K562 (cell line): Measurements from ENCODE around the gene KLKB1. TPM values are rescaled to one million over a fixed set of nuclear protein-coding genes. Genes with fewer than 3 reads are reported as not detected.

Experiments
- NFIC ChIP-seq: fragments of 450-650 bp; IDR thresholded peaks from 2 replicates; pipeline ENCODE4 v1.6.1; 2017; ENCODE audit warnings: mild to moderate bottlenecking, inconsistent platforms
- RNF2 ChIP-seq: sonication (generic); IDR thresholded peaks from 2 replicates; pipeline ENCODE4 v1.6.1; 2016
- SMAD1 ChIP-seq: fragments of 150-350 bp; IDR thresholded peaks from 2 replicates; pipeline ENCODE4 v1.6.1; 2014; ENCODE audit warnings: low read length, low read depth; ENCODE audit not compliant: partially characterized antibody
- SMARCB1 ChIP-seq: IDR thresholded peaks from 2 replicates; pipeline ENCODE4 v1.6.1; 2011; ENCODE audit warnings: improper control_type of control experiment, low read depth; ENCODE audit not compliant: insufficient read length
- TCF3 ChIP-seq: sonication (generic); formaldehyde crosslinking; IDR thresholded peaks from 2 replicates; pipeline ENCODE4 v1.4.0; 2020; ENCODE audit warnings: mild to moderate bottlenecking, missing genetic modification reagents
- TEAD4 ChIP-seq, 2 experiments: sonication (generic) in 1 of 2; formaldehyde crosslinking in 1 of 2; IDR thresholded peaks; 2 replicates each; pipeline versions ENCODE4 v1.6.1 to v1.8.0; 2012 to 2022; ENCODE audit warnings: borderline replicate concordance in 1 of 2, inconsistent platforms in 1 of 2, low read length in 1 of 2, mild to moderate bottlenecking in 1 of 2, missing genetic modification reagents in 1 of 2
- polyA plus RNA-seq, 8 experiments: library from polyadenylated mRNA; depleted of rRNA in 4 of 8; stranded (reverse) in 5 of 8; unstranded in 3 of 8; fragments of >200 nt; fragmentation: Nextera tagmentation in 2 of 8; fragmentation: Illumina TruSeq in 1 of 8; extraction: Ambion mirVana in 2 of 8; extraction: Trizol in 1 of 8; gene quantifications; 2 replicates each; pipeline versions ENCODE4 v1.2.1 to v1.2.3, GENCODE V29; 2011 to 2014; ENCODE audit warnings: inconsistent platforms in 1 of 8, missing spikeins in 1 of 8
- total RNA-seq, 7 experiments: library from RNA; depleted of rRNA in 6 of 7; stranded (reverse); fragments of >200 nt in 6 of 7; fragmentation: Illumina TruSeq in 2 of 7; extraction: Trizol in 2 of 7; gene quantifications; 2 replicates each; pipeline versions ENCODE4 v1.2.1 to v1.2.3, GENCODE V29; 2011 to 2021; ENCODE audit warnings: low replicate concordance in 1 of 7
- TF ChIP-seq, protein P1 (sequence below), 2 experiments: fragments of 450-650 bp; formaldehyde crosslinking in 1 of 2; IDR thresholded peaks; 2 replicates each; pipeline versions ENCODE4 v1.4.0 to v1.6.1; 2014 to 2020; ENCODE audit warnings: mild to moderate bottlenecking in 2 of 2, borderline replicate concordance in 1 of 2, low read depth in 1 of 2
- TF ChIP-seq, protein P2 (sequence below): sonication (generic); formaldehyde crosslinking; IDR thresholded peaks from 2 replicates; pipeline ENCODE4 v1.8.0; 2023; ENCODE audit warnings: mild to moderate bottlenecking, missing genetic modification reagents
- TF ChIP-seq, protein P3 (sequence below): conservative IDR thresholded peaks from 2 replicates; pipeline ENCODE4 v1.6.1; 2011; ENCODE audit warnings: low read depth, mild to moderate bottlenecking, low read length; ENCODE audit not compliant: control insufficient read depth
- TF ChIP-seq, protein P4 (sequence below): fragments of 250-450 bp; sonication (Bioruptor Pico); IDR thresholded peaks from 2 replicates; pipeline ENCODE4 v1.5.0; 2020; ENCODE audit warnings: mild to moderate bottlenecking, borderline replicate concordance
- TF ChIP-seq, protein P5 (sequence below): fragments of 250-450 bp; sonication (Bioruptor Pico); IDR thresholded peaks from 2 replicates; pipeline ENCODE4 v1.5.0; 2021; ENCODE audit warnings: mild to moderate bottlenecking, borderline replicate concordance

The KLKB1 gene
- total and polyA plus RNA-seq, 9 of the 15 experiments (the other 6 are each of a cell fraction or from before 2014, with no cell fraction given): 0.27 TPM; not detected in 8

DNA sequence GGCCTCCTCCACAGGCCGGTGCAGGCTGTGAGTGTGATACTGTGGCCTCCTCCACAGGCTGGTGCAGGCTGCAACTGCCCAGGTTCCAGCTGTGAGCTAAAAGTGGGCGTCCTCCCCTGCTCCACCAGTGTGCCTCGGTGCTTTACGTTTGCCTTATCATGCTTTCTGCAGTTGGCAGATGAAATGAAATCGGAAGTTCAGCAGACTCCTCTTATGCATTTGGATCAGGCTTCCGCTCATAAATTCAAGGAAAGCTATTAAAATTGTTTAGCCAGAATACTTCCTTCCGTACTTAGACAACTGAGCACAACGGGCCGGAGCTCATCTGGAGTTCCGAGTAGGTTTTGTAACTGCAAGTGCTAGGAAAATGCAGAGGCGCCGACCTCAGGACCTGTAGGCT is 23.9 kb upstream of the KLKB1 start (continued):
- TF ChIP-seq, protein P1, sequence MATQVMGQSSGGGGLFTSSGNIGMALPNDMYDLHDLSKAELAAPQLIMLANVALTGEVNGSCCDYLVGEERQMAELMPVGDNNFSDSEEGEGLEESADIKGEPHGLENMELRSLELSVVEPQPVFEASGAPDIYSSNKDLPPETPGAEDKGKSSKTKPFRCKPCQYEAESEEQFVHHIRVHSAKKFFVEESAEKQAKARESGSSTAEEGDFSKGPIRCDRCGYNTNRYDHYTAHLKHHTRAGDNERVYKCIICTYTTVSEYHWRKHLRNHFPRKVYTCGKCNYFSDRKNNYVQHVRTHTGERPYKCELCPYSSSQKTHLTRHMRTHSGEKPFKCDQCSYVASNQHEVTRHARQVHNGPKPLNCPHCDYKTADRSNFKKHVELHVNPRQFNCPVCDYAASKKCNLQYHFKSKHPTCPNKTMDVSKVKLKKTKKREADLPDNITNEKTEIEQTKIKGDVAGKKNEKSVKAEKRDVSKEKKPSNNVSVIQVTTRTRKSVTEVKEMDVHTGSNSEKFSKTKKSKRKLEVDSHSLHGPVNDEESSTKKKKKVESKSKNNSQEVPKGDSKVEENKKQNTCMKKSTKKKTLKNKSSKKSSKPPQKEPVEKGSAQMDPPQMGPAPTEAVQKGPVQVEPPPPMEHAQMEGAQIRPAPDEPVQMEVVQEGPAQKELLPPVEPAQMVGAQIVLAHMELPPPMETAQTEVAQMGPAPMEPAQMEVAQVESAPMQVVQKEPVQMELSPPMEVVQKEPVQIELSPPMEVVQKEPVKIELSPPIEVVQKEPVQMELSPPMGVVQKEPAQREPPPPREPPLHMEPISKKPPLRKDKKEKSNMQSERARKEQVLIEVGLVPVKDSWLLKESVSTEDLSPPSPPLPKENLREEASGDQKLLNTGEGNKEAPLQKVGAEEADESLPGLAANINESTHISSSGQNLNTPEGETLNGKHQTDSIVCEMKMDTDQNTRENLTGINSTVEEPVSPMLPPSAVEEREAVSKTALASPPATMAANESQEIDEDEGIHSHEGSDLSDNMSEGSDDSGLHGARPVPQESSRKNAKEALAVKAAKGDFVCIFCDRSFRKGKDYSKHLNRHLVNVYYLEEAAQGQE (IDR thresholded peaks at IDR 0.05; ENCODE audit: borderline replicate concordance): peak; percentile 49
- TF ChIP-seq, protein P1 (CRISPR knock-in tag; IDR thresholded peaks at IDR 0.05; ENCODE audit: low read depth): no peak
- TF ChIP-seq, protein P2, sequence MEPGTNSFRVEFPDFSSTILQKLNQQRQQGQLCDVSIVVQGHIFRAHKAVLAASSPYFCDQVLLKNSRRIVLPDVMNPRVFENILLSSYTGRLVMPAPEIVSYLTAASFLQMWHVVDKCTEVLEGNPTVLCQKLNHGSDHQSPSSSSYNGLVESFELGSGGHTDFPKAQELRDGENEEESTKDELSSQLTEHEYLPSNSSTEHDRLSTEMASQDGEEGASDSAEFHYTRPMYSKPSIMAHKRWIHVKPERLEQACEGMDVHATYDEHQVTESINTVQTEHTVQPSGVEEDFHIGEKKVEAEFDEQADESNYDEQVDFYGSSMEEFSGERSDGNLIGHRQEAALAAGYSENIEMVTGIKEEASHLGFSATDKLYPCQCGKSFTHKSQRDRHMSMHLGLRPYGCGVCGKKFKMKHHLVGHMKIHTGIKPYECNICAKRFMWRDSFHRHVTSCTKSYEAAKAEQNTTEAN: no peak
- no peak for TF ChIP-seq SMARCB1
- TF ChIP-seq SMAD1: no peak
- TF ChIP-seq, protein P3, sequence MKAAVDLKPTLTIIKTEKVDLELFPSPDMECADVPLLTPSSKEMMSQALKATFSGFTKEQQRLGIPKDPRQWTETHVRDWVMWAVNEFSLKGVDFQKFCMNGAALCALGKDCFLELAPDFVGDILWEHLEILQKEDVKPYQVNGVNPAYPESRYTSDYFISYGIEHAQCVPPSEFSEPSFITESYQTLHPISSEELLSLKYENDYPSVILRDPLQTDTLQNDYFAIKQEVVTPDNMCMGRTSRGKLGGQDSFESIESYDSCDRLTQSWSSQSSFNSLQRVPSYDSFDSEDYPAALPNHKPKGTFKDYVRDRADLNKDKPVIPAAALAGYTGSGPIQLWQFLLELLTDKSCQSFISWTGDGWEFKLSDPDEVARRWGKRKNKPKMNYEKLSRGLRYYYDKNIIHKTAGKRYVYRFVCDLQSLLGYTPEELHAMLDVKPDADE: no peak
- TF ChIP-seq, protein P4, sequence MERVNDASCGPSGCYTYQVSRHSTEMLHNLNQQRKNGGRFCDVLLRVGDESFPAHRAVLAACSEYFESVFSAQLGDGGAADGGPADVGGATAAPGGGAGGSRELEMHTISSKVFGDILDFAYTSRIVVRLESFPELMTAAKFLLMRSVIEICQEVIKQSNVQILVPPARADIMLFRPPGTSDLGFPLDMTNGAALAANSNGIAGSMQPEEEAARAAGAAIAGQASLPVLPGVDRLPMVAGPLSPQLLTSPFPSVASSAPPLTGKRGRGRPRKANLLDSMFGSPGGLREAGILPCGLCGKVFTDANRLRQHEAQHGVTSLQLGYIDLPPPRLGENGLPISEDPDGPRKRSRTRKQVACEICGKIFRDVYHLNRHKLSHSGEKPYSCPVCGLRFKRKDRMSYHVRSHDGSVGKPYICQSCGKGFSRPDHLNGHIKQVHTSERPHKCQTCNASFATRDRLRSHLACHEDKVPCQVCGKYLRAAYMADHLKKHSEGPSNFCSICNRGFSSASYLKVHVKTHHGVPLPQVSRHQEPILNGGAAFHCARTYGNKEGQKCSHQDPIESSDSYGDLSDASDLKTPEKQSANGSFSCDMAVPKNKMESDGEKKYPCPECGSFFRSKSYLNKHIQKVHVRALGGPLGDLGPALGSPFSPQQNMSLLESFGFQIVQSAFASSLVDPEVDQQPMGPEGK (CRISPR knock-in tag): no peak
- peak; percentile 46; the same call in 1 of the 2 replicates for TF ChIP-seq TCF3 (CRISPR knock-in tag)
- TF ChIP-seq, protein P5, sequence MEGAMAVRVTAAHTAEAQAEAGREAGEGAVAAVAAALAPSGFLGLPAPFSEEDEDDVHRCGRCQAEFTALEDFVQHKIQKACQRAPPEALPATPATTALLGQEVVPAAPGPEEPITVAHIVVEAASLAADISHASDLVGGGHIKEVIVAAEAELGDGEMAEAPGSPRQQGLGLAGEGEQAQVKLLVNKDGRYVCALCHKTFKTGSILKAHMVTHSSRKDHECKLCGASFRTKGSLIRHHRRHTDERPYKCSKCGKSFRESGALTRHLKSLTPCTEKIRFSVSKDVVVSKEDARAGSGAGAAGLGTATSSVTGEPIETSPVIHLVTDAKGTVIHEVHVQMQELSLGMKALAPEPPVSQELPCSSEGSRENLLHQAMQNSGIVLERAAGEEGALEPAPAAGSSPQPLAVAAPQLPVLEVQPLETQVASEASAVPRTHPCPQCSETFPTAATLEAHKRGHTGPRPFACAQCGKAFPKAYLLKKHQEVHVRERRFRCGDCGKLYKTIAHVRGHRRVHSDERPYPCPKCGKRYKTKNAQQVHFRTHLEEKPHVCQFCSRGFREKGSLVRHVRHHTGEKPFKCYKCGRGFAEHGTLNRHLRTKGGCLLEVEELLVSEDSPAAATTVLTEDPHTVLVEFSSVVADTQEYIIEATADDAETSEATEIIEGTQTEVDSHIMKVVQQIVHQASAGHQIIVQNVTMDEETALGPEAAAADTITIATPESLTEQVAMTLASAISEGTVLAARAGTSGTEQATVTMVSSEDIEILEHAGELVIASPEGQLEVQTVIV: peak; percentile 28; the same call in 1 of the 2 replicates
- peak; percentile 44; the same call in 1 of the 2 replicates for TF ChIP-seq RNF2
- peak; percentile 63; the same call in 1 of the 2 replicates for TF ChIP-seq TEAD4 (IDR thresholded peaks at IDR 0.05; ENCODE audit: low read length)
- no peak for TF ChIP-seq TEAD4 (CRISPR knock-in tag; IDR thresholded peaks at IDR 0.05; ENCODE audit: borderline replicate concordance)
- no peak for TF ChIP-seq NFIC
